Endothelial cell of umbilical vein (primary cell): Measurements from ENCODE around the gene ST6GAL1. TPM values are rescaled to one million over a fixed set of nuclear protein-coding genes. Genes with fewer than 3 reads are reported as not detected.

Experiments used
- BruUV-seq: library from RNA; stranded (reverse); fragments of 400-500 nt; replicated peaks from 2 replicates; lab custom pipeline; 2021; lab: Mats Ljungman, UMichigan
- CTCF ChIA-PET: fragments of 300-600, 350-600 bp; sonication (Branson Sonifier 250); formaldehyde crosslinking; loops from one replicate; lab custom pipeline; 2021; ENCODE audit warnings: antibody characterized with exemption, inconsistent platforms; lab: Charles Lee
- POLR2A ChIA-PET: fragments of 300-600, 350-600 bp; sonication (Branson Sonifier 250); formaldehyde crosslinking; loops from one replicate; lab custom pipeline; 2021; ENCODE audit warnings: antibody characterized with exemption, inconsistent platforms; lab: Charles Lee
- DNase-seq: peaks from one replicate; pipeline ENCODE4 v3.0.0-alpha.2; 2011; ENCODE audit warnings: low read depth, low spot score
- FAIRE-seq: peaks from 2 replicates; lab custom pipeline; 2011; peaks lifted over from hg19 to GRCh38; lab: Jason Lieb, UNC
- H2AFZ ChIP-seq: 2 replicates; pipeline ENCODE4 v1.6.0; 2012; ENCODE audit warnings: low read depth, low read length, control low read depth, inconsistent platforms
- H3K27ac ChIP-seq: 2 replicates; pipeline ENCODE4 v1.5.1; 2011; ENCODE audit warnings: low read depth, mild to moderate bottlenecking, control low read depth, low read length, moderate library complexity; ENCODE audit not compliant: insufficient read depth
- H3K27me3 ChIP-seq, 2 experiments: 2 replicates each; pipeline versions ENCODE4 v1.6.0 to v1.6.1; 2011; ENCODE audit warnings: low read length in 2 of 2, mixed read lengths in 1 of 2; ENCODE audit not compliant: control insufficient read depth in 2 of 2, insufficient read depth in 2 of 2
- H3K36me3 ChIP-seq, 2 experiments: 2 replicates in 1 of 2; 3 replicates in 1 of 2; pipeline ENCODE4 v1.5.1; 2011; ENCODE audit warnings: low read length in 2 of 2, mild to moderate bottlenecking in 1 of 2, moderate library complexity in 1 of 2; ENCODE audit not compliant: control insufficient read depth in 2 of 2, insufficient read depth in 2 of 2; ENCODE audit errors: extremely low read depth in 1 of 2
- H3K4me1 ChIP-seq: 3 replicates; pipeline ENCODE4 v1.5.1; 2011; ENCODE audit warnings: mild to moderate bottlenecking, low read length; ENCODE audit not compliant: control insufficient read depth, insufficient read depth; ENCODE audit errors: extremely low read depth
- H3K4me2 ChIP-seq: 2 replicates; pipeline ENCODE4 v1.6.1; 2011; ENCODE audit warnings: low read length, control low read depth, mixed read lengths; ENCODE audit not compliant: insufficient read depth
- H3K4me3 ChIP-seq, 3 experiments: fragments of 200-600 bp in 1 of 3; sonication (generic), shearing (Covaris generic) in 1 of 3; replicated peaks in 1 of 3; 2 replicates each; pipeline ENCODE4 v1.5.1; 2011 to 2016; ENCODE audit warnings: control low read depth in 3 of 3, low read length in 3 of 3, mild to moderate bottlenecking in 2 of 3, inconsistent platforms in 1 of 3, low read depth in 1 of 3, moderate library complexity in 1 of 3; ENCODE audit not compliant: insufficient read depth in 1 of 3
- H3K79me2 ChIP-seq: 2 replicates; pipeline ENCODE4 v1.6.0; 2012; ENCODE audit warnings: low read length, inconsistent platforms; ENCODE audit not compliant: control insufficient read depth, insufficient read depth
- H3K9ac ChIP-seq: replicated peaks from 2 replicates; pipeline ENCODE3; 2011; ENCODE audit warnings: low read length, control low read depth; ENCODE audit not compliant: insufficient read depth; ENCODE audit errors: extremely low read depth
- H3K9me1 ChIP-seq: replicated peaks from 3 replicates; pipeline ENCODE4 v1.6.0; 2011; ENCODE audit warnings: mild to moderate bottlenecking, low read length; ENCODE audit not compliant: control insufficient read depth, insufficient read depth; ENCODE audit errors: extremely low read depth
- H3K9me3 ChIP-seq: replicated peaks from 2 replicates; pipeline ENCODE4 v1.5.1; 2012; ENCODE audit warnings: low read length, inconsistent platforms; ENCODE audit not compliant: control insufficient read depth, insufficient read depth
- H4K20me1 ChIP-seq: replicated peaks from 2 replicates; pipeline ENCODE3; 2011; ENCODE audit warnings: mild to moderate bottlenecking, low read length; ENCODE audit not compliant: control insufficient read depth, insufficient read depth; ENCODE audit errors: extremely low read depth
- EZH2 ChIP-seq: IDR thresholded peaks from 2 replicates; pipeline ENCODE4 v1.6.1; 2012; ENCODE audit warnings: borderline replicate concordance, low read depth, mild to moderate bottlenecking, moderate library complexity, low read length, inconsistent platforms; ENCODE audit not compliant: severe bottlenecking
- FOS ChIP-seq: IDR thresholded peaks from 2 replicates; pipeline ENCODE4 v1.6.1; 2011; ENCODE audit warnings: mild to moderate bottlenecking, low read length, moderate library complexity, borderline replicate concordance; ENCODE audit not compliant: insufficient read depth
- GATA2 ChIP-seq: IDR thresholded peaks from 2 replicates; pipeline ENCODE4 v1.7.0; 2011; ENCODE audit warnings: low read depth, mild to moderate bottlenecking, moderate library complexity, mixed read lengths, low read length; ENCODE audit not compliant: insufficient read length, insufficient read depth
- JUN ChIP-seq: IDR thresholded peaks from 2 replicates; pipeline ENCODE4 v1.6.1; 2011; ENCODE audit warnings: borderline replicate concordance, low read depth; ENCODE audit not compliant: insufficient read length, insufficient read depth
- MYC ChIP-seq: IDR thresholded peaks from one replicate; pipeline ENCODE4 v1.6.1; 2011; ENCODE audit warnings: mild to moderate bottlenecking, low read depth, low read length
- POLR2A ChIP-seq: IDR thresholded peaks from 2 replicates; pipeline ENCODE4 v1.6.1; 2012; ENCODE audit warnings: low read depth, mild to moderate bottlenecking, control low read depth, low read length
- dilution Hi-C: fragments of 300-500 bp; cut with MboI; formaldehyde crosslinking; loops from one replicate; pipeline ENCODE4 v1.15.0; 2019; ENCODE audit warnings: low sequenced_read_pairs; ENCODE audit not compliant: extremely low pct_ligation_motif_present
- intact Hi-C: fragments of 100-400 bp; cut with micrococcal nuclease; formaldehyde crosslinking; loops from one replicate; pipeline ENCODE4 v1.10.0; 2022
- polyA plus RNA-seq, 4 experiments: library from polyadenylated mRNA; depleted of rRNA in 3 of 4; stranded (reverse) in 3 of 4; unstranded in 1 of 4; fragments of >200 nt; gene quantifications; 2 replicates each; pipeline versions ENCODE4 v1.2.1 to v1.2.3, GENCODE V29; 2011 to 2012; ENCODE audit warnings: missing spikeins in 1 of 4
- total RNA-seq: library from RNA; stranded (reverse); gene quantifications from 2 replicates; pipeline ENCODE4 v1.2.3, GENCODE V29; 2021
- TF ChIP-seq, protein P1 (sequence below): IDR thresholded peaks from 2 replicates; pipeline ENCODE4 v1.6.1; 2011; ENCODE audit not compliant: insufficient read depth, insufficient read length
- TF ChIP-seq, protein P2 (sequence below), 2 donors: IDR thresholded peaks; 1 replicate in 1 of 2; 2 replicates in 1 of 2; pipeline ENCODE4 v1.5.1; 2011; ENCODE audit warnings: low read length in 2 of 2, mild to moderate bottlenecking in 2 of 2, moderate library complexity in 2 of 2, control low read depth in 1 of 2, inconsistent platforms in 1 of 2, low read depth in 1 of 2; ENCODE audit not compliant: insufficient read depth in 1 of 2; ENCODE audit errors: extremely low read depth in 1 of 2

ST6GAL1 gene
- total and polyA plus RNA-seq, 2 donors (not counting 3 experiments of a cell fraction or from before 2014, with no cell fraction given): 63.9 to 101 TPM

DNA sequence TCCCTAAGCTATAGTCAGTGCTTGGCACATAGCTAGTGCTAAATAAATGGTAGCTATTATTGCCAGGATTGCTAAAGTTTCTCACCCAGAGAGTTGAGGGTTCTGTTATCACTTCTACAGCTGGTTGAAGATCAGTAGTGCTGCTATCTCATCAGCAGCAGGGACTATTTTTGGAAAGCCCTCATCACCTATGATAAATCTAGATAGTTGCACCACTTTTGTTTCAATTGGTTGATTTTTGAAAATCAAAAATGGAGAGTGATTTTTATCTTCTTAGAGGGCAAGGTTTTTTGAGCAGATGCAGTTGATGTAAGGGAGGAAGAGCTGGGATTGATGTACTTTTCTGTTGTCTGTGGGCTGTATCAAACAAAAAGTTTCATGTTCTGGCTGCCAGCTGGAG is 101.6 kb downstream of the ST6GAL1 start:
- Histone ChIP-seq H3K36me3 (peaks cover 0 to 6% of the 10 kb centered on the region in 2 experiments), H3K9ac (no peak overlapping the region), H3K27me3 (no peaks in the 10 kb centered on the region), H3K79me2 (peaks cover 3% of the 10 kb centered on the region), H4K20me1 (peaks cover 3% of the 10 kb centered on the region), H3K4me1 (no peaks in the 10 kb centered on the region), H3K9me3 (no peaks in the 10 kb centered on the region), H3K4me2 (no peak overlapping the region), H3K27ac (no peak overlapping the region), H2AFZ (no peak overlapping the region), H3K9me1 (no peaks in the 10 kb centered on the region), H3K4me3 (no peak overlapping the region)
- DNase-seq (no peak), FAIRE-seq (no peak)
- no TSS peak for BruUV-seq
- intact Hi-C loops (no loop called here), dilution Hi-C loops (no loop called here)
- TF ChIP-seq, protein P1, sequence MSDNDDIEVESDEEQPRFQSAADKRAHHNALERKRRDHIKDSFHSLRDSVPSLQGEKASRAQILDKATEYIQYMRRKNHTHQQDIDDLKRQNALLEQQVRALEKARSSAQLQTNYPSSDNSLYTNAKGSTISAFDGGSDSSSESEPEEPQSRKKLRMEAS: no peak
- TF ChIP-seq JUN: no peak
- no peak for TF ChIP-seq FOS
- no peak for TF ChIP-seq MYC
- POLR2A ChIA-PET: no interaction called here
- CTCF ChIA-PET: interaction anchor here (1.0 to 2.5 kb wide), 4 partner anchors 9 to 183 kb away, joined by 3 to 7 read pairs (median 4); no protein-coding TSS in a partner anchor

DNA sequence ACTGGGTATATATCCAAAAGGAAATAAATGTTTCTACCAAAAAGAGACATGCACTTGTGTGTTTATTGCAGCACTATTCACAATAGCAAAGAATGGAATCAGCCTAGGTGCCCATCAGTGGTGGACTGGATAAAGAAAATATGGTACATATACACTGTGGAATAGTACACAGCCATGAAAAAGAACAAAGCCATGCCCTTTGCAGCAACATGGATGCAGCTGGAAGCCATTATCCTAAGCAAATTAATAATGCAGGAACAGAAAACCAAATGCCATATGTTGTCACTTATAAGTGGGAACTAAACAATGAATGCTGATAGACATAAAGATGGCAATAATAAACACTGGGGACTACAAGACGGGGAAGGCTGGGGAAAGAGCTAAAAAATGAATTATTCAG is 106.1 kb downstream of the ST6GAL1 start:
- Histone ChIP-seq H3K4me1 (peaks cover 7% of the 10 kb centered on the region), H3K27me3 (no peaks in the 10 kb centered on the region), H3K4me2 (no peak overlapping the region), H2AFZ (no peak overlapping the region), H3K79me2 (no peaks in the 10 kb centered on the region), H3K4me3 (no peak overlapping the region), H3K9me1 (no peaks in the 10 kb centered on the region), H3K9me3 (no peaks in the 10 kb centered on the region), H4K20me1 (no peaks in the 10 kb centered on the region), H3K9ac (no peak overlapping the region), H3K27ac (no peak overlapping the region), H3K36me3 (peaks cover 5 to 23% of the 10 kb centered on the region in 2 experiments)
- BruUV-seq: no TSS peak
- FAIRE-seq: no peak
- no peak for DNase-seq
- TF ChIP-seq FOS: no peak
- TF ChIP-seq, protein P2, sequence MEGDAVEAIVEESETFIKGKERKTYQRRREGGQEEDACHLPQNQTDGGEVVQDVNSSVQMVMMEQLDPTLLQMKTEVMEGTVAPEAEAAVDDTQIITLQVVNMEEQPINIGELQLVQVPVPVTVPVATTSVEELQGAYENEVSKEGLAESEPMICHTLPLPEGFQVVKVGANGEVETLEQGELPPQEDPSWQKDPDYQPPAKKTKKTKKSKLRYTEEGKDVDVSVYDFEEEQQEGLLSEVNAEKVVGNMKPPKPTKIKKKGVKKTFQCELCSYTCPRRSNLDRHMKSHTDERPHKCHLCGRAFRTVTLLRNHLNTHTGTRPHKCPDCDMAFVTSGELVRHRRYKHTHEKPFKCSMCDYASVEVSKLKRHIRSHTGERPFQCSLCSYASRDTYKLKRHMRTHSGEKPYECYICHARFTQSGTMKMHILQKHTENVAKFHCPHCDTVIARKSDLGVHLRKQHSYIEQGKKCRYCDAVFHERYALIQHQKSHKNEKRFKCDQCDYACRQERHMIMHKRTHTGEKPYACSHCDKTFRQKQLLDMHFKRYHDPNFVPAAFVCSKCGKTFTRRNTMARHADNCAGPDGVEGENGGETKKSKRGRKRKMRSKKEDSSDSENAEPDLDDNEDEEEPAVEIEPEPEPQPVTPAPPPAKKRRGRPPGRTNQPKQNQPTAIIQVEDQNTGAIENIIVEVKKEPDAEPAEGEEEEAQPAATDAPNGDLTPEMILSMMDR (IDR thresholded peaks at IDR 0.05; ENCODE audit: extremely low read depth in 1 of 2, insufficient read depth in 1 of 2, low read depth in 1 of 2, low read length in 2 of 2): no peak
- no peak for TF ChIP-seq JUN
- no peak for TF ChIP-seq EZH2
- TF ChIP-seq, protein P1: no peak
- no peak for TF ChIP-seq GATA2
- no peak for TF ChIP-seq MYC
- no peak for TF ChIP-seq POLR2A
- POLR2A ChIA-PET: no interaction called here
- intact Hi-C loops (no loop called here), dilution Hi-C loops (no loop called here)
- CTCF ChIA-PET: no interaction called here
